ENCODE measurements around the gene ATG5.

The ATG5 gene

DNA sequence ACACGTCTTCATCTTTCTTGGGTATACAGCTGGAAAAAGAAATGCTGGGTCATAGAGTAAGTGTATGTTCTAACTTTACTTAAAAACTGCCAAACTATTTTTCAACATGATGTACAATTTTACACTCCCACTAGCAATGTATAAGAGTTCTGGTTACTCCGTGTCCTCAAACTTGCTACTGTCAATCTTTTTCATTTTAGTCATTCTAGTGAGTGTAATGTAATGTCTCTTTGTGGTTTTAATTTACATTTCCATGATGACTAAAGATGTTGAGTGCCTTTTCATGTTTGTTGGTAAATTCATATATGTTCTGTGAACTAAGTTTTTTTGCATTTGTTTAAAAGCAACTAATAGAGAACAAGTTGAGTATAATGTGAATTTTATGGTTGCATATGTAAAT lies 43.9 kb downstream of the ATG5 start:
- TF ChIP-seq, protein P1, sequence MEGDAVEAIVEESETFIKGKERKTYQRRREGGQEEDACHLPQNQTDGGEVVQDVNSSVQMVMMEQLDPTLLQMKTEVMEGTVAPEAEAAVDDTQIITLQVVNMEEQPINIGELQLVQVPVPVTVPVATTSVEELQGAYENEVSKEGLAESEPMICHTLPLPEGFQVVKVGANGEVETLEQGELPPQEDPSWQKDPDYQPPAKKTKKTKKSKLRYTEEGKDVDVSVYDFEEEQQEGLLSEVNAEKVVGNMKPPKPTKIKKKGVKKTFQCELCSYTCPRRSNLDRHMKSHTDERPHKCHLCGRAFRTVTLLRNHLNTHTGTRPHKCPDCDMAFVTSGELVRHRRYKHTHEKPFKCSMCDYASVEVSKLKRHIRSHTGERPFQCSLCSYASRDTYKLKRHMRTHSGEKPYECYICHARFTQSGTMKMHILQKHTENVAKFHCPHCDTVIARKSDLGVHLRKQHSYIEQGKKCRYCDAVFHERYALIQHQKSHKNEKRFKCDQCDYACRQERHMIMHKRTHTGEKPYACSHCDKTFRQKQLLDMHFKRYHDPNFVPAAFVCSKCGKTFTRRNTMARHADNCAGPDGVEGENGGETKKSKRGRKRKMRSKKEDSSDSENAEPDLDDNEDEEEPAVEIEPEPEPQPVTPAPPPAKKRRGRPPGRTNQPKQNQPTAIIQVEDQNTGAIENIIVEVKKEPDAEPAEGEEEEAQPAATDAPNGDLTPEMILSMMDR (IDR thresholded peaks at IDR 0.05), result no peak
- H3K27ac ChIP-seq, result no peak overlapping the region
- intact Hi-C loops (cut with DNase I; ENCODE audit: low total_unique reads), result no loop called here
- no peak for DNase-seq
- H3K4me1 ChIP-seq, result no peaks in the 10 kb centered on the region
- no peaks in the 10 kb centered on the region for H3K9me3 ChIP-seq
- H3K27me3 ChIP-seq, result no peaks in the 10 kb centered on the region
- peaks cover 8 to 19% (median 16%) of the 10 kb centered on the region in 3 donors for H3K36me3 ChIP-seq
- no peak overlapping the region for H3K4me3 ChIP-seq

DNA sequence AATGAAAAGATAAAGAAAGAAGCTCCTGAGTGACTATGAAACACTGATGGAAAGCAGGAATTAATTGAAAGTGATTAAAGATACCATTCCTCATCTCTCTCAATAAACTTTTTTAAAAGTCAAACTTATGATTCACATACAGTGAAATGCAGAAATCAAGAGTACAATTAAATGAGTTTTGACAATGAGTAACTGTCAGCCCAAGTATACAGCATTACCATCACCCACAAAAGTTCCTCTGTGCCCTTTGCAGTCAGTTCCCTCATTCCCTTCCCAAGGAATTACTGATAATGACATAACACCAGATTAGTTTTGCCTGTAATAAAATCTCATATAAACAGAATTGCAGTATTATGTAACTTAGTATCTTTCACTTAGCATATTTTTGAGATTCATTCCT lies 44.5 kb downstream of the ATG5 start:
- H3K4me1 ChIP-seq, result no peaks in the 10 kb centered on the region
- peaks cover 8 to 19% (median 16%) of the 10 kb centered on the region in 3 donors for H3K36me3 ChIP-seq
- H3K27me3 ChIP-seq, result no peaks in the 10 kb centered on the region
- TF ChIP-seq, protein P1 (IDR thresholded peaks at IDR 0.05), result no peak
- no peak for DNase-seq
- no peaks in the 10 kb centered on the region for H3K9me3 ChIP-seq
- H3K27ac ChIP-seq, result no peak overlapping the region
- intact Hi-C loops (cut with DNase I; ENCODE audit: low total_unique reads), result no loop called here
- no peak overlapping the region for H3K4me3 ChIP-seq

DNA sequence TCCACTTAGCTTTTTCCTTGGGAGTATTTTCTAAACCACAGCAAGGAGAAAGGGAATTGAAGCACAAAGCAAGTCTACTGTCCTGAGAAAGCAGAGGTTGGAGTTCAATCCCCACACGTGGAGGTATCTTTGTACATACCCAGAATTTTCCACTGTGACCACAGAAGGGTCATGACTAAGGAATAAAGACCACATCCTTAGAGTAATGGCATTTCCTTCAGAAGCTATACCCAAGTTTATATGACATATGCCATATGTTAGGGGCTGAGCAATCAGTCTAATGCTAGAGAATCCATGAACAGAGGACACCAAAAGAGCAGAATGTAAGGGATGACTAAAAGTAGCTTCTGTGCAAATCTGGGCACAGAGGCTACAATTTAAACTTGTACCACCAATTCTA lies 46.4 kb downstream of the ATG5 start:
- H3K9me3 ChIP-seq, result no peaks in the 10 kb centered on the region
- peaks cover 8 to 19% (median 16%) of the 10 kb centered on the region in 3 donors for H3K36me3 ChIP-seq
- no peak for DNase-seq
- no peak overlapping the region for H3K4me3 ChIP-seq
- peaks cover 0 to 15% (median 0%) of the 10 kb centered on the region in 4 donors for H3K4me1 ChIP-seq
- TF ChIP-seq, protein P1 (IDR thresholded peaks at IDR 0.05), result no peak
- no peak overlapping the region for H3K27ac ChIP-seq
- intact Hi-C loops (cut with DNase I; ENCODE audit: low total_unique reads), result no loop called here
- no peaks in the 10 kb centered on the region for H3K27me3 ChIP-seq

DNA sequence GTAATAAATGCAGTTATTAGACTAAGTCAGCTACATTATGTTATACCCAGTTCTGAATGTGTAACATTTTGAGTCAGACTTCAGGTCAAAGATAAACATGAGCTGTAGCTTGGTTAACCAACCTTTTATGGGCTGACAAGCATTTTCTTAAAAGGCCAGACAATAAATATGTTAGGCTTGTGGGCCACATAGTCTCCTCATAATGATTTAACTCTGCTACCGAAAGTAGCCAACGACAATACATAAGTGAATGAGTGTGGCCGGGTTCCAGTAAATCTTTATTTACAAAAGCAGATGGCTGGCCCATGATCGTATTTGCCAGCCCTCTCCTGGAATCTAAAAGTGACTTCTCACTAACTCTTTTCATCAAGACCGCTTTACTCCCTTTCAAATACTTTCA lies 49.9 kb downstream of the ATG5 start:
- Histone ChIP-seq H3K4me3 (no peak overlapping the region), H3K9me3 (no peaks in the 10 kb centered on the region), H3K4me1 (peaks cover 0 to 15% (median 3%) of the 10 kb centered on the region in 4 donors), H3K27me3 (no peaks in the 10 kb centered on the region), H3K36me3 (peaks cover 8 to 19% (median 16%) of the 10 kb centered on the region in 3 donors), H3K27ac (peak overlapping the region in 1 of 2 donors; percentile 18)
- TF ChIP-seq, protein P1 (IDR thresholded peaks at IDR 0.05), result no peak
- DNase-seq, result no peak
- intact Hi-C loops (cut with DNase I; ENCODE audit: low total_unique reads), result no loop called here

DNA sequence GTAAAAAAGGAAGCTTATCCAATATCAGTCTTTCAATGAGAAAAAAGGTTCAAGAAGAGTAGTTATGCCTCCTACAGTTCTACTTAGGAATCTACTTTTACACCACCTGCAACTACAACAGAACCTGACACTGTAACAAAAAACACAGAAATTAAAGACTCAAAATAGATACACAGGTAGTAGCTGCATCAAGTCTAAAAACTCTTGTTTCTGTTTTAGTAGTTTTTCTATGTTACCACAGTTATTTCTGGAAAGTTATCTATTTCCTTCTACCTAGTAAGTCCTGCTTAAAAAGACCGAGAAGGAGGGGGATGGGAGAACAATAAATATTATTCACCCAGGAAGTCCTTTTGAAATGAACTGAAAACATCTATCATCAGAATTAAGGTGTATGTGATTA lies 52.5 kb downstream of the ATG5 start:
- no peaks in the 10 kb centered on the region for H3K27me3 ChIP-seq
- peaks cover under 1 to 16% (median 3%) of the 10 kb centered on the region in 3 donors for H3K36me3 ChIP-seq
- TF ChIP-seq, protein P1 (IDR thresholded peaks at IDR 0.05), result no peak
- H3K4me1 ChIP-seq, result peaks cover 0 to 15% (median 3%) of the 10 kb centered on the region in 4 donors
- intact Hi-C loops (cut with DNase I; ENCODE audit: low total_unique reads), result no loop called here
- no peak overlapping the region for H3K4me3 ChIP-seq
- no peaks in the 10 kb centered on the region for H3K9me3 ChIP-seq
- no peak for DNase-seq
- H3K27ac ChIP-seq, result no peak overlapping the region

DNA sequence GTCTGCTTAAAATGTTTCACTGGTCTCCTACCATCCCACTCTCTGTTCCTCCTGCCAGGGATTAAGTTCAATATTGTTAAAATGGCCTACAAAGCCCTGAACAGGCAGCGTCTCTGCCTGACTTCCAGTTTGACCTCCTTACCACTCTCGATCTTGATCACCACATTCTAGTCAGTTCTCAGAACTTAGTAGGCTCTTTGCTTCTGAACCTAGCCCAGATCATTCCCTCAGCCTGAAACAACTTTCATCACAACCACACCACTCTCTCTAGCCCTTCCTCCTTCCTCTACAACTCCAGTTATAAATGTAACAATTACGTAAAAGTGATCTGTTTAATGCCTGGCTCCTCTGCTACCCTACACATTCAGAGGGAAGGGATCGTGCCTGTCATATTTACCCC lies 53.3 kb downstream of the ATG5 start:
- H3K27ac ChIP-seq, result no peak overlapping the region
- intact Hi-C loops (cut with DNase I; ENCODE audit: low total_unique reads), result no loop called here
- H3K4me3 ChIP-seq, result no peak overlapping the region
- TF ChIP-seq, protein P1 (IDR thresholded peaks at IDR 0.05), result no peak
- DNase-seq, result no peak
- H3K9me3 ChIP-seq, result no peaks in the 10 kb centered on the region
- H3K27me3 ChIP-seq, result no peaks in the 10 kb centered on the region
- H3K36me3 ChIP-seq, result peaks cover 0 to 8% (median 0%) of the 10 kb centered on the region in 3 donors
- H3K4me1 ChIP-seq, result peaks cover 0 to 15% (median 3%) of the 10 kb centered on the region in 4 donors
